Measurements from ENCODE around the gene NEK6. TPM values are rescaled to one million over a fixed set of nuclear protein-coding genes. Genes with fewer than 3 reads are reported as not detected.

NEK6 gene
- total RNA-seq, 4 donors from 2014 or later, result 6.0 to 14.7 (median 9.1) TPM

GRCh38 chr9:124268661-124269060 is 10.9 kb downstream of the NEK6 start:
- TF ChIP-seq CTCF (IDR thresholded peaks at IDR 0.05) (no peak), POLR2A (IDR thresholded peaks at IDR 0.05) (no peak)
- no peak overlapping the region for H3K4me3 ChIP-seq (ENCODE audit: low read depth, poor library complexity, severe bottlenecking)
- WGBS, 2 donors, result 89 to 94% methylated on average over 13 of the region's 13 CpGs
- intact Hi-C loops (cut with DNase I; ENCODE audit: low total_unique reads), result no loop called here
- no peak for DNase-seq (ENCODE audit: low spot score in 2 of 2)

DNA sequence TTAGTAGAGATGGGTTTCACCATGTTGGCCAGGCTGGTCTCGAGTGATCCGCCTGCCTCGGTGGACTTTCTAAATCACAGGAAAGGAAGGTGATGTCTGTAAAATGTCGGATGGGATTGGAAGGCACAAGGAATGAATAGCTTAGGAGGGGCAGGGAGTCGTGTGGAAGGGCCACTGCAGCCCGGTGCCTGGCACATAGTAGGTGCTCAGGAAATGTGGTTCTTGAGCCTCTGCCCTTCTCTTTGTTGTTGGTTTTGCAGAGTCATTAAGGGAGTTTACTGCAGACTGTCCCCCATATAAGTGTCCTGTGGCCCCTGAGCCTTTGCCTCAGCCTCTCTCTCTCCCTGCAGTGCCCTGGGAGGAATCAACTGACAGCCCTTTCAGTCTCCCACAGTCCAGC is 11.8 kb downstream of the NEK6 start:
- 93 to 97% methylated on average over 6 of the region's 6 CpGs for WGBS, 2 donors
- intact Hi-C loops (cut with DNase I; ENCODE audit: low total_unique reads), result no loop called here
- no peak overlapping the region for H3K4me3 ChIP-seq (ENCODE audit: low read depth, poor library complexity, severe bottlenecking)
- TF ChIP-seq CTCF (IDR thresholded peaks at IDR 0.05) (no peak), POLR2A (IDR thresholded peaks at IDR 0.05) (no peak)
- DNase-seq (ENCODE audit: low spot score in 2 of 2), result no peak

- intact Hi-C loops (cut with DNase I; ENCODE audit: low total_unique reads), result no loop called here
- 63 to 64% methylated on average over 14 of the region's 14 CpGs for WGBS, 2 donors
- peak in 1 of 2 donors; percentile 56 for DNase-seq (ENCODE audit: low spot score in 2 of 2)
- H3K4me3 ChIP-seq (ENCODE audit: low read depth, poor library complexity, severe bottlenecking), result no peak overlapping the region
- TF ChIP-seq CTCF (IDR thresholded peaks at IDR 0.05) (no peak), POLR2A (IDR thresholded peaks at IDR 0.05) (no peak)
Observed at GRCh38 chr9:124270504-124271335, 13.0 kb downstream of the NEK6 start.

DNA sequence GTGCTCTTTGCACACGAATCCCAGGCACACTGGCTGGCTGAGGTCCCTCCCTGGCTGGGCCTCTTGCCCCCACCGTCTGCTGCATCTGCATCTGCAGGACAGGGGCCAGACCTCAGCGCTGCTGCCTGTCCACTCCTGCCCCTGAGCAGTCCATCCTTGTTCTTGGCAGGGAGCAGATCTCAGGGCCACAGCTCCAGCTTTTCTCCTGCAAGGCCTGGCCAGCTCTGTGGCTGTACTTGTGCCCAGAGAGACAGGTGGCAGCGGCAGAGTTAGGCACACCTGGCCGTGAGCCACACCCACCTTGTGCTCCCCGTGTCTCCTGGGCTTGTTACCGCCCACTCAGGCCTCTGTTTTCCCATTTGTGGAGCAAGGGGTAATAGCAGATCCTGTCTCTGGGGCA is 13.9 kb downstream of the NEK6 start:
- TF ChIP-seq POLR2A (IDR thresholded peaks at IDR 0.05) (no peak), CTCF (IDR thresholded peaks at IDR 0.05) (no peak)
- no peak for DNase-seq (ENCODE audit: low spot score in 2 of 2)
- intact Hi-C loops (cut with DNase I; ENCODE audit: low total_unique reads), result no loop called here
- 54 to 61% methylated on average over 6 to 7 of the region's 7 CpGs for WGBS, 2 donors
- H3K4me3 ChIP-seq (ENCODE audit: low read depth, poor library complexity, severe bottlenecking), result no peak overlapping the region

DNA sequence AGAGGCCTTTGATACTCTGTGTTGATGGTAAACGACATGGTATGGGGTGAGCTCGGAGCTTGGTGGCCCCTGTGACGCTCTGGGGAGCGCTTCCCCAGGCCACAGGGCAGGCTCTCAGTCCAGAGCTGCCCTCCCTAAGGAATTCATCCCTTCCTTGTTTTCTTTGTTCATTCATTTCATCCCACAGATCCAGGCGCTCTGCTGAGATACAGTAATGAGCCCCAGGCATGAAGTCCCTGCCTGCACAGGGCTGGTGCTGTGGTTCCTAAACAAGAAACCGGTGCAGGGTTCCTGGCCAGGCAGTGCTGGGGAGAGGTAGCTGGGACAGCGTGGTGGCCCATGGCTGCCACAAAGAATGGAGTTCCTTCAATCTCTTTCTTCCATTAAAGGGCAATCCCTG is 14.4 kb downstream of the NEK6 start:
- intact Hi-C loops (cut with DNase I; ENCODE audit: low total_unique reads), result no loop called here
- WGBS, 2 donors, result 79 to 80% methylated on average over 7 of the region's 7 CpGs
- TF ChIP-seq POLR2A (IDR thresholded peaks at IDR 0.05) (no peak), CTCF (IDR thresholded peaks at IDR 0.05) (no peak)
- no peak overlapping the region for H3K4me3 ChIP-seq (ENCODE audit: low read depth, poor library complexity, severe bottlenecking)
- no peak for DNase-seq (ENCODE audit: low spot score in 2 of 2)

GRCh38 chr9:124272979-124273378 is 15.2 kb downstream of the NEK6 start:
- DNase-seq (ENCODE audit: low spot score in 2 of 2), result no peak
- intact Hi-C loops (cut with DNase I; ENCODE audit: low total_unique reads), result no loop called here
- H3K4me3 ChIP-seq (ENCODE audit: low read depth, poor library complexity, severe bottlenecking), result no peak overlapping the region
- 70 to 88% methylated on average over 9 of the region's 9 CpGs for WGBS, 2 donors
- TF ChIP-seq POLR2A (IDR thresholded peaks at IDR 0.05) (no peak), CTCF (IDR thresholded peaks at IDR 0.05) (no peak)

All from lower leg skin (tissue), 4 donors.